HG02798 (cell line): Measurements from ENCODE around the gene ABI3.
A peak's percentile ranks its signal among the peaks of the same experiment; 100 is the strongest.

Source experiments
- ATAC-seq: cut with Tn5 transposase; IDR thresholded peaks from one replicate; pipeline ENCODE4 v1.9.1; 2021; ENCODE audit warnings: mild to moderate bottlenecking; ENCODE audit not compliant: unreplicated experiment, poor library complexity

The ABI3 gene

GRCh38 chr17:49195751-49196150, 14.8 kb upstream of the ABI3 start:
- ATAC-seq = no peak

- ATAC-seq = no peak
Observed at GRCh38 chr17:49196520-49196919, 14.0 kb upstream of the ABI3 start.

DNA sequence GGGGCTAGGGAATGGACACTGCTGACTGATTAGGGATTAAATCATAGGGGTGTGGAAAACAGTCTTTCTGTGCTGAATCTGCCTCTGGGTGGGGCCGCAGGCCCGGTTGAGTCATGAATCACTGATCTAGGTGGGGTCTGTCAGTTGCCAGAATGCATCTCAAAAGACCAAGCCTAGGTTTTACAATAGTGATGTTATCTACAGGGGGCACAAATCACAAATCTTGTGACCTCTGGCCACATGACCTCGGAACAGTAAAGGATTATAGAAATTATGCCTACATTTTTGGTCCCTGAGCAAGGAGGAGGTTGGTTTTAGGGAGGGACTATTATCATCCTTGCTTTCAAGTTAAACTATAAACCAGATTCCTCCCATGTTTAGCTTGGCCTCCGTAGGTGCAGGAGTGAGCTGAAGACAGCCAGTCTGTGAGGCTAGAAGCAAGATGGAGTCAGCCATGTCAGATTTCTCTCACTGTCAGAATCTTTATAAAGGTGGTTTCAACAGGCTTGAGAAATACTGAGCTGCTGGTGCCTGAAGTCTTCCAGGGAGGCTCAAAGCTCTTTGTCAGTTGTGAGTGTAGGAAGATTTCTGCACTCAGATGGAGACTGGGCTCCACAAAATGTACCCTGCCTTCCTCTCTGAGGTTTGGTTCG, 13.0 kb upstream of the ABI3 start:
- ATAC-seq = no peak

GRCh38 chr17:49198211-49198610, 12.3 kb upstream of the ABI3 start:
- ATAC-seq = no peak

DNA sequence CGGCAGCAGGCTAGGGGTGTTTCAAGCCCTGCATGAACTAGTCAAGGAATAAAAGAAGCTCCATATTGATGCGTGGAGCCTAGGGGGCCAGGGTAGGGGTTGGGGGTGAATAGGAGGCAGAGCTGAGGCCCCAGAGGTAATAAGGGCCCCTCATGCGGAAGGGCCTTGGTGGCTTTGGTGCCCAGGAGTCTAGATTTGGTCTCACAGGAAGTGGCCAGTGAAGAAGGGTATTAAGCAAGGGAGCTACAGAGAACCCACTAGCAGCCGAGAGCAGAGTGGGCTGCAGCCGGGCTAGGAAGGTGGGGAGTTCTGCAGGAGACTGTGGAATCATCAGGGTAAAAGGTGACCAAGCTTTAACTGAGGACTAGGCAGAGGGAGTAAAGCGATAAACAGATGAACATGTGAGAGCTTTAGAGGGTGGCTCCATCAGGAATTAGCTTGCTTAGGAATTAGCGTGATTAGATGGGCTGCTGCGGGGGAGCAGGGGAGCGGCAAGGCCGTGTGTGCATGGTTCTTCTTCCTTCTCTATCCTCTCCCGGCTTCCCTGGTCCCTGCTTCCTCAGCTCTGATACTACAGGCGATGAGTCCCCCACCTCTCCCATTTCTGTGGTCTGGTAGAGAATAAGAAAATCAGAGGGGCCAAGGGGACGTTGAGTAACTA, 10.0 kb upstream of the ABI3 start:
- no peak for ATAC-seq

DNA sequence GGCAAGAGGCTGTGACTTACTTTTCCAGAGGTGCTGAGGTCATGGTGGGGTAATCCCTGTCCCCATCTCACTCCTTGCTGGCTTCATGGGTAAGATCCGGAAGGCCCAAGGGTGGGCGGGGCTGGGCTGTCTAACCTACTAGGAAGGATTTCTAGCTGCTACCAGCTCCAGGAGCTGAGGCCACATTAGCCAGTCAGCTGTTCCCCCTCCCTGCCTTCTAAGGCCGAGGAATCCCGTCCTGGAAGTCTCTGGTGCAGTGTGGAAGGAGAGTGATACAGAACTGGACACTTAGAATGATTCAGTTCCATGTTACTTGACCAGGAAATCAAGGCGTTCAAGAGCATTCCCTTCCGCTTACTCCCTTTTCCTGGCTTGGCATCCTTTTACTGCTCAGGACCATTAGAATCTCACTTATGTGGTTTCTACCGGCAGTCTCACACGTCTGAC, 9.0 kb upstream of the ABI3 start:
- no peak for ATAC-seq

- no peak for ATAC-seq
Observed at GRCh38 chr17:49203796-49204195, 6.7 kb upstream of the ABI3 start.

DNA sequence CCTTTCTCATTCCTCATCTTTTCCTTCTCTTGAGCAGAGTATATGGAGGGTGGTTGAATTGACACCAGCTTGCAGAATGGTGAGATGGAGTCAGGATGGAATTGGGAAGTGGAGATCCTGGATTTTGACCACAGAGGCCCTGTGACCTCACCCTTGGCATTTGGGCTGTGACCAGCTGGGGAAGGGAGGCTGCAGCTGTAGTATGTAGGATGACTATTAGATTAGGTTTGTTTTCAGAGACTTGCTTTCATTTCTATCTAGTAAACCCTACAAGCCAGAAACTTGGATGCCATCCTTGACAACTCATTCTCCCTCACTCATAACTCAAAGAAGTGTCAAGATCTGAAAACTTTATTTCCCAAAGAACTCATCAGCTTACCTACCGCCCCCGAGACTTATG, 6.0 kb upstream of the ABI3 start:
- ATAC-seq = no peak

DNA sequence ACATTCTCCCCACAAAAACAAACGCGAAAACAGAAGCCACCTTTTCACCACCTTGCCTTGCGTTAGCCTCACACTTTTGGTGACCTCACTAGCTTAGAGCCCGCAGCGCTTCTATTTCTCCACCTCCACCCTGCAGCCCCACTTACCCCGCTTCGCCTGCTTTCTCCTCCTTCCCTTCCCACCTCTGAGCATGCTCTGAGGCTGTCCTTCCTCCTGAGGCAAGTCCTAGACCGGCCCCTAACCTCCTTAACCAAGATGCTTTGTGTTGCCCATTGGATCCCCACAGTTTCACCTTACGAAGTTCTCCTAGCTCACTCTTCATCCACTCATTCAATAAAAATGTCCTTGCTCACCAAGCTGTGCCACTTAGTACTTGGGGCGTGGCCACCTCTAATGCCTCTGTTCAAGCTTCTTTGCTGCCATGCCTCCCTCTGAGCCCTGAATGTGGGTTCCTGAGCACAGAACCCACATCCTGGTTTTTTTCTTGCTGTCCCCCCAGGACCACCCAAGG, 1.4 kb upstream of the ABI3 start:
- no peak for ATAC-seq

DNA sequence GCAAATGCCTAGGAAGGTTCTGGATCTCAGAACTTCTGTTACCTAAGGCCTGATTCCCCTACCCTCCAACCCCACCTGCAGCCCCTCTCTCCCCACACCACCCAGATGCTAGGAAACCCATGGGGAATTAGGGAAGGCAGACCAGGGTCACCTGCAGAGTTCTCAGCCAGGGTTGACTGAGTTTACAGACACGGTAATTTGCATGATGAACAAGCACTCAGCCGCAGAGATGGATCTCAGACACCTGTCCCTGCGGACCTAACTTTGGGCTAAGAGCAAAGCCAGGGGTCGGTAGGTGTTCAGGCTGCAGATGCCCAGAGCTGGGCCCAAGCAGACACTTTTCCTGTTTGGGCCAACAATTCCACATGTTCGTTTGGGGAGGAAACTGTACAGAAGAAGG, 2.9 kb downstream of the ABI3 start:
- peak; percentile 22 for ATAC-seq

DNA sequence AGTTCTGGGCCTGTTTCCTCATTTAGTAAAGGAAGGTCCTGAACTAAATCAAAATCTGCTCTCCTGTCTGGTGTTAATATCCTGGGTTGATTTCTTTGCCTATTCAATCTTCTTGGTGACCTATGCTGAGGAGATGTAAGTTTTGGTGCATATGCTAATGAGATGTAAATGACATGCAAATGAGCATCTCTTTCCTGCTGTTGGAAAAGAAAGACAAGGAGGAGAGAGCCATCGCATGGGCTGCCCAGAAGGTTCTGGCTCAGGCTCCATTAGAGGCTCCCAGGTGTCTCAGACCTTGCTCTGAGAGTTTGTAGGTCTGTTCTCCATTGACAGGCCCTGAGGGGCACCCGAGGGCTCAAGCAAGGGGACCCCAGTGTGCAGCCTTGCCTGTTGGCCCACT, 3.3 kb downstream of the ABI3 start:
- no peak for ATAC-seq

- ATAC-seq = no peak
Observed at GRCh38 chr17:49214676-49215360, 4.3 kb downstream of the ABI3 start.

DNA sequence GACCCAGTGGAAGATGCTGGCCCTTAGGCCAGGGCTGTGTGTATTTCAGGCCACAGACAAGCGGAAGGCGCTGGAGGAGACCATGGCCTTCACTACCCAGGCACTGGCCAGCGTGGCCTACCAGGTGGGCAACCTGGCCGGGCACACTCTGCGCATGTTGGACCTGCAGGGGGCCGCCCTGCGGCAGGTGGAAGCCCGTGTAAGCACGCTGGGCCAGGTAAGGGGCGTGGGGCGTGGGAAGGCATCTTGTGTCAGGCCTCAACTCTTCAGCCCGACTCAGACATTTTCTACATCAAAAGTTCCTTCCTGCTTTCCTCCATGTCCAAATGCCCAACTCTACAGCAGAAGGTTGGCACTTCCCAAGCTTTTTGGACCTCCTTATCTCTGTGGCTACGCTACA, 6.0 kb downstream of the ABI3 start:
- ATAC-seq = no peak

- no peak for ATAC-seq
Observed at GRCh38 chr17:49216953-49217650, 6.6 kb downstream of the ABI3 start.

DNA sequence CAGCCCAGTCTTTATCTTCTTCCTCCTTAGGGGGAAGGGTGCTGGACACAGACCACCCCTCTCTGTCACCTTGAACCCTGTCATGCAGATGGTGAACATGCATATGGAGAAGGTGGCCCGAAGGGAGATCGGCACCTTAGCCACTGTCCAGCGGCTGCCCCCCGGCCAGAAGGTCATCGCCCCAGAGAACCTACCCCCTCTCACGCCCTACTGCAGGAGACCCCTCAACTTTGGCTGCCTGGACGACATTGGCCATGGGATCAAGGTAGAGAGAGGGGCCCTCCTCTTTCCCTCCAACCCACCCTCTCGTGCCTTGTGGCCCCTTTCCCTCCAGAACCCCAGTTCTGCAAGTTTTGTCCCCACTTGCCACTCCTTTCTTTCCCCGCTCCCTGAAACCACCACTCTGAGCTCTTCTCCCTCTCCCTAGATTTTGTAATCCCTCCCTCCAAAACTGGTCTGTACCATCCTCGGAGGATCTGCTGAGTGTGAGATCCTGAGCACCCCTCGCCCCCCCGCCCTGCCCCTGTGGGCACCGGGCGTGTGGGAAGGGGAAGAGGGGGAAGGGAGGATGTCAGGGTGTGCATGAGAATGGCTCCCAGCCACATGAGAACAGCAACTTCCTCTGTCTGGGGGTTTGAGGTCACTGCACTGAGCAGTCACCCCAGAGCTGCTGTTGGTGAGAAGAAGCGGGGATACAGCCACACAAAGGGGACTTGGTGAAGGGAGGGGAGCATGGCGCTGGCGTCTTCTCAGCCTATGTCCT, 7.3 kb downstream of the ABI3 start:
- peak; percentile 47 for ATAC-seq

DNA sequence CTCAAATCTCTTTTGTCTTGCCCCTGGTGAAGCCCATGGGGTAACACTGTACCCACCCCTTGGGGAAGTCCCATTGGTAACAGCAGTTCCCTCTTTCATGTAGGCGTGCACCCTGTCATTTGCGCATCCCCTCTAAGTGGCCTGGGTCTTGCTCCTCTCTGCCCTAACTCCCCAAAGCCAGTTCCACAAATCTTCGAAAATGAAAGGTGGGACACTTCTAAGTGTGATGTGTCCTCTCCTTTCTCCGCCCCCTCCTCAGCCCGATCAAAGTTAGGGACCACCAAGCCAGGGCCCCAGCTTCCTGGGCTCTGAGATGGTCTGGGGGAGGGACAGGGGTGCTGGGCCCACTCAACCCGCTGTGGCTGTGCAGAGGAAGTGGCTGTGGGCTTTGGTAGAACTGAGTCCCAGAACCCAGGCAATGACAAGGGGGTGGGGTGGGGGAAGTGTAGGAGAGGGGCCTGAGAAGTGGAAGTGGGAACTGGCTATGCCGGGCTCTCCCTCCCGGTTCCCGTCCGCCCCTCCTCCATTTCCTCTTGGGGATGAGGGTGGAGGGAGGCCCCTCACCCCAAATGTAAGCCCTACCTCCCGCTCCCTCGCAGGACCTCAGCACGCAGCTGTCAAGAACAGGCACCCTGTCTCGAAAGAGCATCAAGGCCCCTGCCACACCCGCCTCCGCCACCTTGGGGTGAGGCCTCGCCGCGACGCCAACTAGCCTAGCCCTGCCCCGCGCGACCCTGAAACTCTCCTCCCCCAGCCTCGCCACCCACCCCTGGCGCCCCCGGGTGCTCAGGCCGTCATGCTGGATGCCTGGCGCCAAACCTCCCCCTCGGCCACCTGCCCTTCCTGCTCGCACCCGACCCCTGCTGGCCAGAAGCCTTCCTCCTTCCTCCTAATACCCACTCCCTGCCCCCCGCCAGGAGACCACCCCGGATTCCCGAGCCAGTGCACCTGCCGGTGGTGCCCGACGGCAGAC, 8.7 kb downstream of the ABI3 start:
- peak; percentile 28 for ATAC-seq

- no peak for ATAC-seq
Observed at GRCh38 chr17:49219987-49220386, 9.5 kb downstream of the ABI3 start.

DNA sequence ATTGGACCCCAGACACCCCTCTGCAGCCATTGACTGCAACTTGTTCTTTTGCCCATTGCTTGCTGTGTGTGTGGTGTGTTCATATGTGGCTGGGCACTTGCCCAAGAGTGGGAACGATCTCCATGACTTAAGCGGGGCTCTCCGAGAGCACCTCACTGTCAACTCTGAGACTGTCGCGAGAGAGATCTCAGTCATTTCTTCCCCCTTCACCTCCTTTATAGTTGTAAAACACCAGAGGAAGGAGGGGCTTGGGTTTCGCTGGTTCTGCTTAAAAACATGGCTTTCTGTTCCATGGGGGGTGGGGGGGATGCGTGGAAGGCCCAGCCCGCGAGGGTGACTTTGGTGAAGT, 12.6 kb downstream of the ABI3 start:
- ATAC-seq = no peak

DNA sequence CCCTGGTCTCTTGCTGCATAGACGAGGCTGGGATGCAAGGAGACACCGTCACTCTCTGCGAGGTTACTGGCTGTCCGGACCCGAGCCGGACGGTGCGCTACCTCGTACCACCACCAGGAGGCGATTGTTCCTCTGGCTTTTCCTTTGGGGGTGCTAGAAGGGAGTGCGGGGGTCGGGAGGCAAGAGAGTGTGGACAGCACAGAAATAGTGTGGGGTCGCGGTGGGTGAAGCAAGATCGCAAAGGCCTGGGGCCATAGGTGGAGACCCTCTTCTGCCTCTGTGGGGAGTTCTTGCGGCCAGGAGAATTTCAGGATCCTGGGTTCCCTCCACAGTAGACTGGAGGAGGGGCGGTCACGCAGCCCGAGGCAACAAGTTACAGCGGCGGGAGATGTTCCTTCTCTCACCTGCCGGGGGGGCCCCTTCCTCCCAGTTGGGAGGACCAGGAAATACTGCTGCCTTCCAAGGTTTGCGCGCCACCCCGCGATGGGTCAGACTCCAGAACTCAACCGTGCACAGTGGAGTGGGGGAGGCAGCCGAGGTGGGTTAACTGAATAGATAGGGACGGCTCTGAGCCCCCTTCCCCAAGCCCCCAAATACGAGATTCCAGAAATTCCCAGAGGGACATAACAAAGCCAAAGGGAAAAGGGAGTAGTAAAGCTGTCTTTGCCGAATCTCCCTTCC, 13.2 kb downstream of the ABI3 start:
- ATAC-seq = no peak
